ENCODE data around the gene SH3GLB1.

GRCh38 chr1:86703696-86704457, 499 bp upstream of the SH3GLB1 start:
- TF ChIP-seq, protein P1, sequence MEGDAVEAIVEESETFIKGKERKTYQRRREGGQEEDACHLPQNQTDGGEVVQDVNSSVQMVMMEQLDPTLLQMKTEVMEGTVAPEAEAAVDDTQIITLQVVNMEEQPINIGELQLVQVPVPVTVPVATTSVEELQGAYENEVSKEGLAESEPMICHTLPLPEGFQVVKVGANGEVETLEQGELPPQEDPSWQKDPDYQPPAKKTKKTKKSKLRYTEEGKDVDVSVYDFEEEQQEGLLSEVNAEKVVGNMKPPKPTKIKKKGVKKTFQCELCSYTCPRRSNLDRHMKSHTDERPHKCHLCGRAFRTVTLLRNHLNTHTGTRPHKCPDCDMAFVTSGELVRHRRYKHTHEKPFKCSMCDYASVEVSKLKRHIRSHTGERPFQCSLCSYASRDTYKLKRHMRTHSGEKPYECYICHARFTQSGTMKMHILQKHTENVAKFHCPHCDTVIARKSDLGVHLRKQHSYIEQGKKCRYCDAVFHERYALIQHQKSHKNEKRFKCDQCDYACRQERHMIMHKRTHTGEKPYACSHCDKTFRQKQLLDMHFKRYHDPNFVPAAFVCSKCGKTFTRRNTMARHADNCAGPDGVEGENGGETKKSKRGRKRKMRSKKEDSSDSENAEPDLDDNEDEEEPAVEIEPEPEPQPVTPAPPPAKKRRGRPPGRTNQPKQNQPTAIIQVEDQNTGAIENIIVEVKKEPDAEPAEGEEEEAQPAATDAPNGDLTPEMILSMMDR (IDR thresholded peaks at IDR 0.05; ENCODE audit: poor library complexity, severe bottlenecking), result no peak
- TF ChIP-seq SMC3 (conservative IDR thresholded peaks at IDR 0.05; ENCODE audit: poor library complexity), result no peak
- TF ChIP-seq EP300 (conservative IDR thresholded peaks at IDR 0.05; ENCODE audit: poor library complexity, severe bottlenecking), result no peak
- TF ChIP-seq, protein P2, sequence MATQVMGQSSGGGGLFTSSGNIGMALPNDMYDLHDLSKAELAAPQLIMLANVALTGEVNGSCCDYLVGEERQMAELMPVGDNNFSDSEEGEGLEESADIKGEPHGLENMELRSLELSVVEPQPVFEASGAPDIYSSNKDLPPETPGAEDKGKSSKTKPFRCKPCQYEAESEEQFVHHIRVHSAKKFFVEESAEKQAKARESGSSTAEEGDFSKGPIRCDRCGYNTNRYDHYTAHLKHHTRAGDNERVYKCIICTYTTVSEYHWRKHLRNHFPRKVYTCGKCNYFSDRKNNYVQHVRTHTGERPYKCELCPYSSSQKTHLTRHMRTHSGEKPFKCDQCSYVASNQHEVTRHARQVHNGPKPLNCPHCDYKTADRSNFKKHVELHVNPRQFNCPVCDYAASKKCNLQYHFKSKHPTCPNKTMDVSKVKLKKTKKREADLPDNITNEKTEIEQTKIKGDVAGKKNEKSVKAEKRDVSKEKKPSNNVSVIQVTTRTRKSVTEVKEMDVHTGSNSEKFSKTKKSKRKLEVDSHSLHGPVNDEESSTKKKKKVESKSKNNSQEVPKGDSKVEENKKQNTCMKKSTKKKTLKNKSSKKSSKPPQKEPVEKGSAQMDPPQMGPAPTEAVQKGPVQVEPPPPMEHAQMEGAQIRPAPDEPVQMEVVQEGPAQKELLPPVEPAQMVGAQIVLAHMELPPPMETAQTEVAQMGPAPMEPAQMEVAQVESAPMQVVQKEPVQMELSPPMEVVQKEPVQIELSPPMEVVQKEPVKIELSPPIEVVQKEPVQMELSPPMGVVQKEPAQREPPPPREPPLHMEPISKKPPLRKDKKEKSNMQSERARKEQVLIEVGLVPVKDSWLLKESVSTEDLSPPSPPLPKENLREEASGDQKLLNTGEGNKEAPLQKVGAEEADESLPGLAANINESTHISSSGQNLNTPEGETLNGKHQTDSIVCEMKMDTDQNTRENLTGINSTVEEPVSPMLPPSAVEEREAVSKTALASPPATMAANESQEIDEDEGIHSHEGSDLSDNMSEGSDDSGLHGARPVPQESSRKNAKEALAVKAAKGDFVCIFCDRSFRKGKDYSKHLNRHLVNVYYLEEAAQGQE (IDR thresholded peaks at IDR 0.05; ENCODE audit: borderline replicate concordance), result no peak
- no peak for TF ChIP-seq RAD21 (conservative IDR thresholded peaks at IDR 0.05)
- TF ChIP-seq EZH2 (IDR thresholded peaks at IDR 0.05; ENCODE audit: borderline replicate concordance, insufficient read depth, low read length, poor library complexity, severe bottlenecking), result no peak
- TF ChIP-seq TAF1 (IDR thresholded peaks at IDR 0.05; ENCODE audit: low read depth), result no peak
